GM20000 (cell line): ENCODE data around the gene PCDH15.

ENCODE experiments used
- DNase-seq: peaks from one replicate; pipeline ENCODE4 v3.0.0; 2012; ENCODE audit warnings: low spot score
- TF ChIP-seq, protein P1 (sequence below): IDR thresholded peaks from 2 replicates; pipeline ENCODE4 v1.5.1; 2012; ENCODE audit warnings: mild to moderate bottlenecking, control low read depth; ENCODE audit errors: extremely low read depth, missing control alignments

The PCDH15 gene

DNA sequence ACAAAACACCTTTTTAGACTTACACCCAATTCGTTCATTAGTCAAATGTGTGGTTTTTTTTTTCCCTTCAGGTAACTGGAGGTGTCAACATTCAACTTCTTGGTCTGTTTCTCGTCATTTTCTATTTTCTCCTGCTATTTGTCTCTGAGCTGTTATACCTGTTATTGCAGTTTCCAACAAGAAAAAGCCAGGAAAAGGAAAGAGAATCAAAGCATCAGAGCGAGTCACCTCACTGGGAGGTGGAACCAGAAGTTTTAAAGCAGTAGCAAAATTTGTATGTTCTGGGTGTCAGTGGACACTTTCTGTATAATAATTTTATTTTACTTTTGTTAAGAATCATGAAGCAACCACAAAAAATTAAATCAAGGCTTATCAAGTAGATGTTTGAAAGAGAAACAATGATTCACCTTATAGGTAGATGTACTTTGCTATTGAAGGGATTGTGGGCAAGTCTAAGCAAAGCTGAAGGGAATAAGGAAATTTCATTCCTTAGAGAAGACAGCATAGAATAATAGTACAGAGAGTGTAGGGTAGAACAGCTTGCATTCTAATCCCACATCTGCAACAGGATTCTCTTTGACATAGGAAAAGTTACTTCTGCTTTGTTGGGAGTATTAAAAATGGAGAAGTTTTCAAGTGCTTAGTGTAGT lies 675.8 kb downstream of the PCDH15 start:
- TF ChIP-seq, protein P1, sequence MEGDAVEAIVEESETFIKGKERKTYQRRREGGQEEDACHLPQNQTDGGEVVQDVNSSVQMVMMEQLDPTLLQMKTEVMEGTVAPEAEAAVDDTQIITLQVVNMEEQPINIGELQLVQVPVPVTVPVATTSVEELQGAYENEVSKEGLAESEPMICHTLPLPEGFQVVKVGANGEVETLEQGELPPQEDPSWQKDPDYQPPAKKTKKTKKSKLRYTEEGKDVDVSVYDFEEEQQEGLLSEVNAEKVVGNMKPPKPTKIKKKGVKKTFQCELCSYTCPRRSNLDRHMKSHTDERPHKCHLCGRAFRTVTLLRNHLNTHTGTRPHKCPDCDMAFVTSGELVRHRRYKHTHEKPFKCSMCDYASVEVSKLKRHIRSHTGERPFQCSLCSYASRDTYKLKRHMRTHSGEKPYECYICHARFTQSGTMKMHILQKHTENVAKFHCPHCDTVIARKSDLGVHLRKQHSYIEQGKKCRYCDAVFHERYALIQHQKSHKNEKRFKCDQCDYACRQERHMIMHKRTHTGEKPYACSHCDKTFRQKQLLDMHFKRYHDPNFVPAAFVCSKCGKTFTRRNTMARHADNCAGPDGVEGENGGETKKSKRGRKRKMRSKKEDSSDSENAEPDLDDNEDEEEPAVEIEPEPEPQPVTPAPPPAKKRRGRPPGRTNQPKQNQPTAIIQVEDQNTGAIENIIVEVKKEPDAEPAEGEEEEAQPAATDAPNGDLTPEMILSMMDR = no peak
- no peak for DNase-seq

DNA sequence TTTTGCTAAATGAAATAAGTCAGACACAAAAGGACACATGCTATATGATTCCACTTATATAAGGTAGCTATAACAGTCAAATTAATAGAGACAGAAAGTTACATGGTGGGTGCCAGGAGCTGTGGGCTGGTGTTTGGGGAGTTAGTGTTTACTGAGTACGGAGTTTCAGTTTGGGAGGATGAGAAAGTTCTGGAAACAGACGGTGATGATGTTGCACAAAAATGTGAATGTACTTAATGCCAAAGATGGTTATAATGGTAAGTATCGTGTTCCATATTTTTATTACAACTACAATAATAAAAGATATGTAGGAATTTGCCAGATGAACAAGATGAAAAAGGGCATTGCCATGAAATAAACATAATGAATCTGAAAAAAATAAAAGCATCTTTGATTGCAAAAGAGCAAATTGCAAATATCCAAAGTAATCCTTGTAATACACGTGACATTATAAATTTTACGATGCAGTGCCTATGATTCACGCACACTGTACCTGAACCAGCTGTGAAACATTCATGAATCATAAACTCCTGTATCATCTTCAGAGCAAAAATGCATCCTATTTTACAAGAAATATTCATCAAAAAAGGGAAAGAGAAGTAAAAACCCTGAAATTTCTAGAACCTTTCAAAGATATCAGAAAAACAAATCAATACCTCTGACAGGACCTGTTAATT lies 676.7 kb downstream of the PCDH15 start:
- TF ChIP-seq, protein P1 = no peak
- DNase-seq = no peak

GRCh38 chr10:54120806-54121205 lies 680.2 kb downstream of the PCDH15 start:
- no peak for DNase-seq
- TF ChIP-seq, protein P1 = no peak

DNA sequence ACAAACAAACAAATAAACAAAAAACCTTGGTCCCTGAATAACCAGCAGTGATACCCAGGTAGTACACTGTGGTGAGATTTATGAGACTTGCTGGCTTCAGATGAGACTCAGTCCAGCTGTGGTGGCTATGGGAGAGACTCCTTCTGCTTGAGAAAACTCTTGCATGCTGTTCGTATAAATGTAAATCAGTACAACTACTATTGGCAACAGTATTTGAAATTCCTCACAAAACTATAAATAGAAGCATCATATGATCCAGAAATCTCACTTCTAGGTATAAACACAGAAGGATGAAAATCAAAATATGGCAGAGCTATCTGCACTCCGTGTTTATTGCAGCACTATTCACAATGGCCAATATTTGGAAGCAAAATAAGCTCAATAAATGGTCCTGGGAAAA lies 692.1 kb downstream of the PCDH15 start:
- DNase-seq = no peak
- TF ChIP-seq, protein P1 = no peak

DNA sequence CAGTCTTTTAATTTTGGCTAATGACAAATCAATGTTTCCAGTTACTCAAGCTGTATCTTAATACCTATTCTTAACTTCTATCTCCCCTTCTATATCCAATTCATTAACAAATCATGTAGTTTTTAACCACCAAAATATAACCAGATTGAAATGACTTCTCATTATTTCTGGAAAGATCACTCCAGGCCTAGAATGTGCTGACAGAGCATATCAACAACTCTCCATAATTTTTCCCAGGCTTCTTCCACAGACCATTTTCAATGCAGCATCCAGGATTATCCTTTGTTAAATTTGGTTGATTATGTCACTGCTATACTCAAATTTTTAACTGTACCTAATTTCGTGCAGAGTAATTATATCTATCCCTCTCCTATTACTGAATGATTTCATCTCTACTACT lies 704.1 kb downstream of the PCDH15 start:
- no peak for DNase-seq
- TF ChIP-seq, protein P1 = no peak

- TF ChIP-seq, protein P1 = no peak
- no peak for DNase-seq
Observed at GRCh38 chr10:54094321-54094720, 706.7 kb downstream of the PCDH15 start.

DNA sequence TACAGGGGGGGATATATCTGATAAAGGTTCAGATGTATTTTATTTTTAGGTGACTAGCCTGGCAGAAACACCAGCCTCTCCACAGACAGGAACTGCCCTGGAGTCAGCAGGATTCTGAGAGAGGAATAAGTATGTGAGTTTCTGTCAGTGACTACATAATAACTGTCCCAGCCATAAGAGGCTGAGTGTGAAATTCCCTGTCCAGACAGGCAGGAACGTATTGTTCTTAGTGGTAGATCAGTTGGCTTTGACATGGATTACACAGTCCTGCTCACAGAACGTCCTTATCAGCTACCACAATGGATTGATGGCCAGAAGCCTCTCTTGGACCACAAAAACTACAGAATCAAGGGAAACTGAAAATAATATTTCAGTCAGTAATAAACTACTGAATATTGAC lies 709.8 kb downstream of the PCDH15 start:
- TF ChIP-seq, protein P1 = no peak
- no peak for DNase-seq
